GM12873 (cell line): Measurements from ENCODE around the gene LMTK2.
A peak's percentile ranks its signal among the peaks of the same experiment; 100 is the strongest.

Source experiments
- TF ChIP-seq, protein P1 (sequence below): IDR thresholded peaks from 2 replicates; pipeline ENCODE4 v1.5.1; 2012; ENCODE audit warnings: low read depth, mild to moderate bottlenecking, moderate library complexity, low read length, control low read depth; ENCODE audit not compliant: insufficient read depth; ENCODE audit errors: missing control alignments

LMTK2 gene

GRCh38 chr7:98157761-98158160 lies 51.1 kb downstream of the LMTK2 start:
- TF ChIP-seq, protein P1, sequence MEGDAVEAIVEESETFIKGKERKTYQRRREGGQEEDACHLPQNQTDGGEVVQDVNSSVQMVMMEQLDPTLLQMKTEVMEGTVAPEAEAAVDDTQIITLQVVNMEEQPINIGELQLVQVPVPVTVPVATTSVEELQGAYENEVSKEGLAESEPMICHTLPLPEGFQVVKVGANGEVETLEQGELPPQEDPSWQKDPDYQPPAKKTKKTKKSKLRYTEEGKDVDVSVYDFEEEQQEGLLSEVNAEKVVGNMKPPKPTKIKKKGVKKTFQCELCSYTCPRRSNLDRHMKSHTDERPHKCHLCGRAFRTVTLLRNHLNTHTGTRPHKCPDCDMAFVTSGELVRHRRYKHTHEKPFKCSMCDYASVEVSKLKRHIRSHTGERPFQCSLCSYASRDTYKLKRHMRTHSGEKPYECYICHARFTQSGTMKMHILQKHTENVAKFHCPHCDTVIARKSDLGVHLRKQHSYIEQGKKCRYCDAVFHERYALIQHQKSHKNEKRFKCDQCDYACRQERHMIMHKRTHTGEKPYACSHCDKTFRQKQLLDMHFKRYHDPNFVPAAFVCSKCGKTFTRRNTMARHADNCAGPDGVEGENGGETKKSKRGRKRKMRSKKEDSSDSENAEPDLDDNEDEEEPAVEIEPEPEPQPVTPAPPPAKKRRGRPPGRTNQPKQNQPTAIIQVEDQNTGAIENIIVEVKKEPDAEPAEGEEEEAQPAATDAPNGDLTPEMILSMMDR: no peak

DNA sequence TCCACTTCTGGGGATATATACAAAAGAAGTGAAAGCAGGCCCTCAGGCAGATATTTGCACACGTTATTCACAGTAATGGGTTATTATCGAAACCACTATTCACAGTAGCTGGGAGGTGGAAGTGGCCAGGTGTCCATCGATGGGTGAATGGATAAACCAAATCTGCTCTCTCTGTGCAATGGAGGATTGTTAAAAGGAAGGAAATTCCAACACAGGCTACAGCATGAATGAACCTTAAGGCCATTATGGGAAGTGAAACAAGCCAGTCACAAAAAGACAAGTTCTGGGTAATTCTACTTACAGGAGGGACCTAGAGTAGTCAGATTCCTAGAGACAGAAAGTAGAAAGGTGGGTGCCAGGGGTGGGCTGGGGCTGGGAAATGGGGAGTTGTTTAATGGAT lies 56.1 kb downstream of the LMTK2 start:
- TF ChIP-seq, protein P1: no peak

DNA sequence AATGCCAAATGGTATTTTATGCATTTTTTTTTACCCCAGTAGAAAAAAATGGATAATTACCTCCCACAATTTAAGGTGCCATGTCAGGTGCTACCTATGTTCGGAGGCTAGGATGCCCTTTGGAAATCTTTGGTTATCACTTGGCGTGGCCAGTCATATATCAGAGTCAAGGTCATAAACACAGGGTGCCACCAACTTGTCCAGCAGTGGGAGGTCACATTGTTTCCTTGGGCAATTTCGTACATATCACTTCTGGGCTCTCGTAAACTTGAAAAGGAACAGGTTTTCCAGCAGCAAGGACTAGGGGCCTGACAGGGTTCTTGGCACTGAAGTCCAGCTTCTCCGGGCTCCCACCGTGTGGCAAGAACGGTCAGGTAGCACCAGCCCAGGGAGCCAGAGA lies 56.6 kb downstream of the LMTK2 start:
- TF ChIP-seq, protein P1: no peak

GRCh38 chr7:98163704-98164494 lies 57.2 kb downstream of the LMTK2 start:
- TF ChIP-seq, protein P1: no peak

- TF ChIP-seq, protein P1: peak; percentile 68
Measured at GRCh38 chr7:98165827-98166667, 59.4 kb downstream of the LMTK2 start.

GRCh38 chr7:98166668-98166970 lies 60.0 kb downstream of the LMTK2 start:
- TF ChIP-seq, protein P1: no peak

DNA sequence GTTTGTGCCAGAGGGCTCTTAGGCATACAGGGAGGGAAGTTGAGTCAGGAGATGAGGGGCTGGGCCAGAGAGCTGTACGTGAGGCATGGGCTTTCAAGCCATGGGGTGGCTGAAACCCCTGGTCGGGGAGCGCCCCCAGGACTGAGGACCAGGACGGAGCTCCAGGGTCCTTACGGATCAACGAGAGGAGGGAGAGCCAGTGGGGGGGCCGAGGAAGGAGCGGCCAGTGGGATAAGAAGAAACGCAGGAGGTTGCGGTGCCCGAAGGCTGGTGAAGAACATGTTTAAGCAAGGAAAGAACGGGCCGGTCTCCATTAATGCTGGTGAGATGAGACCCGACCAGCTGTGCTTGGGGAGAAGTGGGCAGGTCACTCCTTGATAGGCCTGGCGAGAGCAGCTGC lies 61.0 kb downstream of the LMTK2 start:
- TF ChIP-seq, protein P1: no peak
